ENCODE data around the gene ZNF467. TPM values are rescaled to one million over a fixed set of nuclear protein-coding genes. Genes with fewer than 3 reads are reported as not detected.

ZNF467 gene
- polyA plus RNA-seq, 1 donor = 6.0 TPM

GRCh38 chr7:149808311-149808710, 34.9 kb upstream of the ZNF467 start:
- H3K36me3 ChIP-seq (ENCODE audit: control insufficient read depth, insufficient read depth, low read length) = no peaks in the 10 kb centered on the region
- WGBS (ENCODE audit: insufficient coverage, low lambda C conversion rate) = no CpG with 5 or more reads among the region's 10 CpGs

GRCh38 chr7:149806726-149807125, 33.3 kb upstream of the ZNF467 start:
- Histone ChIP-seq H3K9me3 (ENCODE audit: control insufficient read depth, low read depth, low read length) (no peaks in the 10 kb centered on the region), H3K36me3 (ENCODE audit: control insufficient read depth, insufficient read depth, low read length) (no peaks in the 10 kb centered on the region), H3K4me3 (ENCODE audit: low read length) (no peak overlapping the region), H3K4me1 (ENCODE audit: control insufficient read depth, insufficient read depth, low read length) (no peaks in the 10 kb centered on the region), H3K27me3 (ENCODE audit: control insufficient read depth, insufficient read depth, low read length) (no peaks in the 10 kb centered on the region), H3K27ac (ENCODE audit: low read length) (no peak overlapping the region)
- no CpG with 5 or more reads among the region's 16 CpGs for WGBS (ENCODE audit: insufficient coverage, low lambda C conversion rate)
- DNase-seq = no peak

More at GRCh38 chr7:149808311-149808710, 34.9 kb upstream of the ZNF467 start:
- Histone ChIP-seq H3K9me3 (ENCODE audit: control insufficient read depth, low read depth, low read length) (no peaks in the 10 kb centered on the region), H3K27me3 (ENCODE audit: control insufficient read depth, insufficient read depth, low read length) (no peaks in the 10 kb centered on the region), H3K27ac (ENCODE audit: low read length) (no peak overlapping the region), H3K4me1 (ENCODE audit: control insufficient read depth, insufficient read depth, low read length) (no peaks in the 10 kb centered on the region), H3K4me3 (ENCODE audit: low read length) (no peak overlapping the region)
- DNase-seq = no peak

DNA sequence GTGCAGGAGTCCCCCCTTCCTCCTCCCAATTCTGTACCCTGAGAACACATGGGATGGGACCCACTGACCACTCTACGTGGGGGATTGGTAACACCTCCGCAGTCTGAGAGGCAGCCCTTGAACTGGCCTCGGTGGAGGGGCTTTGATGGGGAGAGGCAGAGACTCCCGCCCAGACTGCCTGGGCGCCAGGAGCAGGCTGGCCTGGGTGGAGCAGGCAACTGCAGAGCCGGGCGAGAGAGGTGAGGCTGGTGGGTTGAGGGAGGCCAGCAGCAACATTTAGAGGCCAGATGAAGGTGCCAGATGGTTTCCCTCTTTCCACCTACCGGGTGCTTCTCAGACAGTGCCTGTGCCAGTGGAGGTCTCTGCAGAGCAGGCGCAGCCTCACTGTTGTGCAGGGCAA, 30.7 kb upstream of the ZNF467 start:
- Histone ChIP-seq H3K36me3 (ENCODE audit: control insufficient read depth, insufficient read depth, low read length) (no peaks in the 10 kb centered on the region), H3K4me3 (ENCODE audit: low read length) (no peak overlapping the region), H3K27ac (ENCODE audit: low read length) (no peak overlapping the region), H3K9me3 (ENCODE audit: control insufficient read depth, low read depth, low read length) (no peaks in the 10 kb centered on the region), H3K27me3 (ENCODE audit: control insufficient read depth, insufficient read depth, low read length) (no peaks in the 10 kb centered on the region), H3K4me1 (ENCODE audit: control insufficient read depth, insufficient read depth, low read length) (no peaks in the 10 kb centered on the region)
- DNase-seq = no peak
- no CpG with 5 or more reads among the region's 9 CpGs for WGBS (ENCODE audit: insufficient coverage, low lambda C conversion rate)

- Histone ChIP-seq H3K4me1 (ENCODE audit: control insufficient read depth, insufficient read depth, low read length) (no peaks in the 10 kb centered on the region), H3K4me3 (ENCODE audit: low read length) (no peak overlapping the region), H3K27ac (ENCODE audit: low read length) (no peak overlapping the region), H3K27me3 (ENCODE audit: control insufficient read depth, insufficient read depth, low read length) (no peaks in the 10 kb centered on the region), H3K36me3 (ENCODE audit: control insufficient read depth, insufficient read depth, low read length) (no peaks in the 10 kb centered on the region), H3K9me3 (ENCODE audit: control insufficient read depth, low read depth, low read length) (no peaks in the 10 kb centered on the region)
- DNase-seq = no peak
- no CpG with 5 or more reads among the region's 17 CpGs for WGBS (ENCODE audit: insufficient coverage, low lambda C conversion rate)
These were observed 30.2 kb upstream of the ZNF467 start for GRCh38 chr7:149803551-149804074.

DNA sequence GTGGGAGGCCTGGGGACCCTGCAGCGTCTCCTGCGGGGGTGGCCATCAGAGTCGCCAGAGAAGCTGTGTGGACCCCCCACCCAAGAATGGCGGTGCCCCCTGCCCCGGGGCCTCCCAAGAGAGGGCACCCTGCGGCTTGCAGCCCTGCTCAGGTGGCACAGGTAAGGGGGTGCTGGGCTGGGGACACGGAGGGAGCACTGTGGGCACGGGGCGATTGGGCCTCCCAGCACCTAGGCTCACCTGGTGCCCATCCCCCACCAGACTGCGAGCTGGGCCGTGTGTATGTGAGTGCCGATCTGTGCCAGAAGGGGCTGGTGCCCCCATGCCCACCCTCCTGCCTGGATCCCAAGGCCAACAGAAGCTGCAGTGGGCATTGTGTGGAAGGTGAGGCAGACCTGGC, 29.6 kb upstream of the ZNF467 start:
- no peak overlapping the region for H3K4me3 ChIP-seq (ENCODE audit: low read length)
- no peak overlapping the region for H3K27ac ChIP-seq (ENCODE audit: low read length)
- no CpG with 5 or more reads among the region's 12 CpGs for whole genome bisulfite sequencing (ENCODE audit: insufficient coverage, low lambda C conversion rate)
- no peaks in the 10 kb centered on the region for H3K36me3 ChIP-seq (ENCODE audit: control insufficient read depth, insufficient read depth, low read length)
- no peaks in the 10 kb centered on the region for H3K4me1 ChIP-seq (ENCODE audit: control insufficient read depth, insufficient read depth, low read length)
- H3K9me3 ChIP-seq (ENCODE audit: control insufficient read depth, low read depth, low read length) = no peaks in the 10 kb centered on the region
- DNase-seq = no peak
- H3K27me3 ChIP-seq (ENCODE audit: control insufficient read depth, insufficient read depth, low read length) = no peaks in the 10 kb centered on the region

GRCh38 chr7:149801816-149802215, 28.4 kb upstream of the ZNF467 start:
- no peaks in the 10 kb centered on the region for H3K36me3 ChIP-seq (ENCODE audit: control insufficient read depth, insufficient read depth, low read length)
- no peaks in the 10 kb centered on the region for H3K27me3 ChIP-seq (ENCODE audit: control insufficient read depth, insufficient read depth, low read length)
- no CpG with 5 or more reads among the region's 16 CpGs for WGBS (ENCODE audit: insufficient coverage, low lambda C conversion rate)
- H3K27ac ChIP-seq (ENCODE audit: low read length) = no peak overlapping the region
- DNase-seq = no peak
- H3K4me1 ChIP-seq (ENCODE audit: control insufficient read depth, insufficient read depth, low read length) = no peaks in the 10 kb centered on the region
- no peak overlapping the region for H3K4me3 ChIP-seq (ENCODE audit: low read length)
- H3K9me3 ChIP-seq (ENCODE audit: control insufficient read depth, low read depth, low read length) = no peaks in the 10 kb centered on the region

DNA sequence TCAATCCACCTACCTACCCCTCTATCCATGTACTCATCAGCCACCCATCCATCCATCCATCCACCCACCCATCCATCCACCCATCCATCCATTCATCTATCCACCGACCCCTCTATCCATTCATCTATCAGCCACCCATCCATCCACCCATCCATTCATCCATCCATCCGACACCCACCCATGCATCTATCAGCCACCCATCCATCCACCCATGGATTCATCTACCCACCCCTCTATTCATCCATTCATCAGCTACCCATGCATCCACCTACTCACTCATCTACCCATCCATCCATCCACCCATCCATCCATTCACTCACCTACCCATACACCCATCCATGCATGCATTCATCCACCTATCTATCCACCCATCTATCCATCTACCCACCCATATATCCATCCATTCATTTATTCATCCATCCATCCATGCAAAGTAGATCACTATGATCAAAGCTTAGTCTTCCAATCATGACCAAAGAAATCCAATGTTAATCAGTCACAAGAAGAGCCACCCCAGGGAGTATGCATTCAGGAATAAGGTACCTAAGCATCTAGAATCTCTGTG, 27.7 kb upstream of the ZNF467 start:
- WGBS (ENCODE audit: insufficient coverage, low lambda C conversion rate) = 100% methylated on average over 2 of the region's 2 CpGs
- no peaks in the 10 kb centered on the region for H3K4me1 ChIP-seq (ENCODE audit: control insufficient read depth, insufficient read depth, low read length)
- no peak for DNase-seq
- no peaks in the 10 kb centered on the region for H3K36me3 ChIP-seq (ENCODE audit: control insufficient read depth, insufficient read depth, low read length)
- no peaks in the 10 kb centered on the region for H3K27me3 ChIP-seq (ENCODE audit: control insufficient read depth, insufficient read depth, low read length)
- no peaks in the 10 kb centered on the region for H3K9me3 ChIP-seq (ENCODE audit: control insufficient read depth, low read depth, low read length)
- H3K4me3 ChIP-seq (ENCODE audit: low read length) = no peak overlapping the region
- no peak overlapping the region for H3K27ac ChIP-seq (ENCODE audit: low read length)

- Histone ChIP-seq H3K36me3 (ENCODE audit: control insufficient read depth, insufficient read depth, low read length) (no peaks in the 10 kb centered on the region), H3K9me3 (ENCODE audit: control insufficient read depth, low read depth, low read length) (no peaks in the 10 kb centered on the region), H3K4me1 (ENCODE audit: control insufficient read depth, insufficient read depth, low read length) (no peaks in the 10 kb centered on the region), H3K27me3 (ENCODE audit: control insufficient read depth, insufficient read depth, low read length) (peaks cover 2% of the 10 kb centered on the region), H3K27ac (ENCODE audit: low read length) (no peak overlapping the region), H3K4me3 (ENCODE audit: low read length) (no peak overlapping the region)
- DNase-seq = no peak
- WGBS (ENCODE audit: insufficient coverage, low lambda C conversion rate) = no CpG with 5 or more reads among the region's 13 CpGs
These were observed 26.8 kb upstream of the ZNF467 start for GRCh38 chr7:149800169-149800555.

DNA sequence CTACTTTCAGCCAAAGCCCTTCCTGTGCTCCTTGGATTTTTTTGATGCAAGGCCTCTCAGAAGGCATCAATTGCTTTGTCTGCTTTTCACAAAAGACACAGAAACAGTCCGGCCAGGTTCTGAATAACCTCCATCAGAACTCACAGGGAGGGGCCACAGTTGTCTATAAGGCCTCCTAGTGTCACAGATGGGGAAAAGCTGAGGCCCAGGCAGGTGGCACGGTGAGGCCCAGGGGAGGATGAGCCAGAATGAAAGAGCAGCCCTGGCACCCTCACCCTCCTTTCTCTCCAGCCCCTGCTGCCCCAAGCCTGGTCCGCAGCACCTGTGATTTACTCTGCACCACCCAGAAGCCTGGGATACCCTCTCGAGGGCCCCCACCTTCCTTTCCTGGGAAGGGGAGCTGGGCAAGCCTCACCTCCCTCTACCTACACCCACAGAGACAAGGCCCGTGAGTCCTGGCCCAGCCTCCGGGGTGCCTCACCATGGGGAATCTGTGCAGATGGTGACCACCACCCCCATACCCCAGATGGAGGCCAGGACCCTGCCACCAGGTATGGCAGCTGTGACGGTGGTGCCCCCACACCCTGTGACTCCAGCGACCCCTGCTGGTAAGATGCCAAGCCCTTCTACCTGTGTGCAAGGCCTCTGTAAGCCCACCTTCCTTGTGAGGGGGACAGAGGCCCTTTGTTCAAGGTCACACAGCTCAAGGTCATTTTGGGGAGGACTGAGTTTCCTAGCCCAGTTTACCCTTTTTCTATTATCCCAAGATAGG, 26.2 kb upstream of the ZNF467 start:
- no peak for DNase-seq
- WGBS (ENCODE audit: insufficient coverage, low lambda C conversion rate) = no CpG with 5 or more reads among the region's 8 CpGs
- H3K36me3 ChIP-seq (ENCODE audit: control insufficient read depth, insufficient read depth, low read length) = no peaks in the 10 kb centered on the region

GRCh38 chr7:149797771-149798170, 24.4 kb upstream of the ZNF467 start:
- Histone ChIP-seq H3K4me3 (ENCODE audit: low read length) (no peak overlapping the region), H3K27me3 (ENCODE audit: control insufficient read depth, insufficient read depth, low read length) (peaks cover 12% of the 10 kb centered on the region), H3K4me1 (ENCODE audit: control insufficient read depth, insufficient read depth, low read length) (no peaks in the 10 kb centered on the region), H3K36me3 (ENCODE audit: control insufficient read depth, insufficient read depth, low read length) (no peaks in the 10 kb centered on the region), H3K9me3 (ENCODE audit: control insufficient read depth, low read depth, low read length) (no peaks in the 10 kb centered on the region), H3K27ac (ENCODE audit: low read length) (no peak overlapping the region)
- no peak for DNase-seq
- WGBS (ENCODE audit: insufficient coverage, low lambda C conversion rate) = no CpG with 5 or more reads among the region's 7 CpGs

More for the DNA sequence above, 26.2 kb upstream of the ZNF467 start:
- H3K4me1 ChIP-seq (ENCODE audit: control insufficient read depth, insufficient read depth, low read length) = no peaks in the 10 kb centered on the region
- H3K27ac ChIP-seq (ENCODE audit: low read length) = no peak overlapping the region
- H3K4me3 ChIP-seq (ENCODE audit: low read length) = no peak overlapping the region
- H3K9me3 ChIP-seq (ENCODE audit: control insufficient read depth, low read depth, low read length) = no peaks in the 10 kb centered on the region
- H3K27me3 ChIP-seq (ENCODE audit: control insufficient read depth, insufficient read depth, low read length) = peaks cover 7% of the 10 kb centered on the region
